ENCODE measurements around the gene TMEM11.
"Not testable (repeated sequence)": the region's sequence is repeated elsewhere in the genome, so short reads cannot be mapped to it uniquely, and the experiment has no call there.

Gene TMEM11

DNA sequence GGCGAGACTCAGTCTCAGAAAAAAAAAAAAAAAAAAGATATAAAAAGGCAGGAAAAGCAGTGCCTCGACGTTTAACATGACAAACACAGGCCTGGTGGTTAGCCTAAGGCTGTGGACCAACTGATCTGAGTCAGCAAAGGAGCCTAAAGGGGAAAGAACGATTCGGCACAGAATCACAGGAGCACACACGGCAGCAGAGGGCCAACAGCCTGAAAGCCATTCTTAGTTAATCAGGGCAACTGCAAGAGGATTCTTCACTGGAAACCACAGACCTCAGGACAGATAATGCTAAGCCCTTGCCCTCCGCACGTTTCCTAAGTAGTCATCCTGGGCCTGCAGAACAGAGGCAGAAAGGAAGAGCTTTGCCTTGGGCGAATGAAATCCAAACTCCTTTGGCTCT, 14.7 kb downstream of the TMEM11 start:
- Histone ChIP-seq H3K27ac (peak overlapping the region; percentile 46), H3K36me3 (peaks cover 45% of the 10 kb centered on the region), H3K4me1 (ENCODE audit: control insufficient read depth in 1 of 2, insufficient read depth in 1 of 2, low read depth in 1 of 2, low read length in 1 of 2) (peaks cover 5 to 10% of the 10 kb centered on the region in 2 experiments), H3K9me3 (no peaks in the 10 kb centered on the region), H3K27me3 (no peaks in the 10 kb centered on the region), H3K4me3 (ENCODE audit: low read depth in 1 of 2, low read length in 1 of 2) (no peak overlapping the region)
- TF ChIP-seq CTCF (IDR thresholded peaks at IDR 0.05): no peak

DNA sequence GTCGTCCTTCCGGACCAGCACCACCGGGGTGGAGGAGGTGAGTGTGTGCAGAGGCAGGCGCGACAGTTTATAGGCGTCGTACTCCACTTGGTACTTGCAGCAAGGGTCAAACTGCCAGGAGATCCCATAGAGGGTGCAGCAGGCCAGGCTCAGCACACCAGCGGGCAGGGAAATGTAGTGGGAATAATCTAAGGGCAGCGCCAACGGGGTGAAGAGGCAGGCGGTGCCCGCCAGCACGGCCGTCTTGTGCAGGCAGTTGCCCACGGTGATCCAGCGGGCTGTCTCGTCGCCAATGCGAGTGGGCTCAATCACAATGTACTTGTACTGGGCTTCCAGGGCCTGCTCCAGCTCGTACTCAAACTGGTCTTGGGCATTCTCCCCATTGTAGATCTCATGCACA, 15.6 kb downstream of the TMEM11 start:
- Histone ChIP-seq H3K4me1 (ENCODE audit: control insufficient read depth in 1 of 2, insufficient read depth in 1 of 2, low read depth in 1 of 2, low read length in 1 of 2) (peaks cover 5 to 10% of the 10 kb centered on the region in 2 experiments), H3K36me3 (peaks cover 48% of the 10 kb centered on the region)
- no peak for TF ChIP-seq CTCF (IDR thresholded peaks at IDR 0.05)

GRCh38 chr17:21196126-21196525, 17.8 kb downstream of the TMEM11 start:
- peaks cover 0 to 7% of the 10 kb centered on the region in 2 experiments for H3K4me1 ChIP-seq (ENCODE audit: control insufficient read depth in 1 of 2, insufficient read depth in 1 of 2, low read depth in 1 of 2, low read length in 1 of 2)
- no peaks in the 10 kb centered on the region for H3K27me3 ChIP-seq
- H3K4me3 ChIP-seq (ENCODE audit: low read depth in 1 of 2, low read length in 1 of 2): no peak overlapping the region
- H3K9me3 ChIP-seq: no peaks in the 10 kb centered on the region
- H3K36me3 ChIP-seq: peaks cover 47% of the 10 kb centered on the region
- no peak for TF ChIP-seq CTCF (IDR thresholded peaks at IDR 0.05)
- H3K27ac ChIP-seq: no peak overlapping the region

More for the DNA sequence above, 15.6 kb downstream of the TMEM11 start:
- no peak overlapping the region for H3K4me3 ChIP-seq (ENCODE audit: low read depth in 1 of 2, low read length in 1 of 2)
- H3K27ac ChIP-seq: no peak overlapping the region
- H3K9me3 ChIP-seq: no peaks in the 10 kb centered on the region
- H3K27me3 ChIP-seq: no peaks in the 10 kb centered on the region

DNA sequence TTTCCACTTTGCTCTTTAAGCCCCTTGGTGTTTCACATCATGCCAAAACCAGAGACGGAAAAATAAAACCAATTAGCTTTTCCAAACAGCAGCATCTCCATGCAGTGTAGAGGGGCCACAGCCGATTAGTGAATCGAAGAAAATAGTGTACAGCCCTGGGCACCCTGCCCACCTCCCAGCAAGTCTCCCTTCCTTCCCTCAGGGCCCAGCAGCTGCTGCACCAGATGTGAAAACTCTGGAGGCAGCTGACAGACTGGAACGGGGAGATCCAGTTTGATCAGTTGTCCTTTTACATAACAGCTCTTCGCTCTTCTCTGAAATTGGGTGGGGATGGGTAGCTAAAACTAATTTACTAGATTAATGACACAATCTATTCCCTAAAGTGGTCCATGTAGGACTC, 19.3 kb downstream of the TMEM11 start:
- Histone ChIP-seq H3K27ac (no peak overlapping the region), H3K4me3 (ENCODE audit: low read depth in 1 of 2, low read length in 1 of 2) (no peak overlapping the region), H3K9me3 (no peaks in the 10 kb centered on the region), H3K36me3 (peaks cover 61% of the 10 kb centered on the region), H3K27me3 (no peaks in the 10 kb centered on the region), H3K4me1 (ENCODE audit: control insufficient read depth in 1 of 2, insufficient read depth in 1 of 2, low read depth in 1 of 2, low read length in 1 of 2) (peaks cover 0 to 7% of the 10 kb centered on the region in 2 experiments)
- no peak for TF ChIP-seq CTCF (IDR thresholded peaks at IDR 0.05)

GRCh38 chr17:21194226-21194625, 19.7 kb downstream of the TMEM11 start:
- Histone ChIP-seq H3K4me3 (ENCODE audit: low read depth in 1 of 2, low read length in 1 of 2) (no peak overlapping the region), H3K27ac (peak overlapping the region; percentile 13)
- TF ChIP-seq CTCF (IDR thresholded peaks at IDR 0.05): no peak

DNA sequence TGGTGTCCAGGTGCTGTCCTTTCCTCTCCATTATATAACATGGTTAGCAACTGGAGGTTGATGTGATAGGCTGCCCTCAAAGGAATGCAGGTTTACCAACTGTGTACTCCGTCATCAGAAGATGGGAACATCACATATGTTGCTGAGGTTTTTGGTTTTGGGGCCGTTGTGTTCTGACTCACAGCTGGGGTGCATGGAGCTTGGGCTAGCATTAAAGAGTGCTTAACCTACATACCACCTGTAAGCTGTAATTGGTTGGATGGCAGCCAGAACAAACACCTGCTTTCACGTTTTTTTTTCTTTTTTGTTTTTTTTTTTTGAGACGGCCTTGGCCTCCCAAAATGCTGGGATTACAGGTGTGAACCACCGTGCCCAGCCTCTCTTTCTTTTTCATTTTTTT, 20.9 kb downstream of the TMEM11 start:
- peaks cover 68% of the 10 kb centered on the region for H3K36me3 ChIP-seq
- no peaks in the 10 kb centered on the region for H3K27me3 ChIP-seq
- no peak for TF ChIP-seq CTCF (IDR thresholded peaks at IDR 0.05)

More at GRCh38 chr17:21194226-21194625, 19.7 kb downstream of the TMEM11 start:
- Histone ChIP-seq H3K4me1 (ENCODE audit: control insufficient read depth in 1 of 2, insufficient read depth in 1 of 2, low read depth in 1 of 2, low read length in 1 of 2) (peaks cover 0 to 7% of the 10 kb centered on the region in 2 experiments), H3K36me3 (peaks cover 64% of the 10 kb centered on the region), H3K27me3 (no peaks in the 10 kb centered on the region), H3K9me3 (no peaks in the 10 kb centered on the region)

DNA sequence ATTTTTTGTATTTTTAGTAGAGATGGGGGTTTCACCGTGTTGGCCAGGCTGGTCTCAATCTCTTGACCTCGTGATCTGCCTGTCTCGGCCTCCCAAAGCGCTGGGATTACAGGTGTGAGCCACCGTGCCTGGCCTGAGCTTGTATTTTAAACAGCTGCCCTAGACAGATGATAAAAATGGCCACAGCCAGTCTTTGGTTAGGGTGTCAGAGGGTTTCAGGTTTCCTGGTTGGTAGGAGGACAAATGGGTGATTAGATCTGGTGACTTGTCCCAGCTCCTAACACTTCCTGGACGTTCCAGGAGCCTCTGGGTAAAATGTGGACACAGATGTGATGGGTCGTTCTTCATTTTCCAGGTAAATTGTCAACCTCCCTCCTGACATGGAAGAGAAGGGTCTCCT, 21.5 kb downstream of the TMEM11 start:
- H3K4me3 ChIP-seq (ENCODE audit: low read depth in 1 of 2, low read length in 1 of 2); H3K4me1 ChIP-seq (ENCODE audit: control insufficient read depth in 1 of 2, insufficient read depth in 1 of 2, low read depth in 1 of 2, low read length in 1 of 2); H3K9me3 ChIP-seq; H3K27me3 ChIP-seq: not testable (repeated sequence)
- Histone ChIP-seq H3K27ac (peak overlapping the region; percentile 60), H3K36me3 (peaks cover 62% of the 10 kb centered on the region)

More for the DNA sequence above, 20.9 kb downstream of the TMEM11 start:
- Histone ChIP-seq H3K27ac (no peak overlapping the region), H3K4me1 (ENCODE audit: control insufficient read depth in 1 of 2, insufficient read depth in 1 of 2, low read depth in 1 of 2, low read length in 1 of 2) (peaks cover 0 to 7% of the 10 kb centered on the region in 2 experiments), H3K4me3 (ENCODE audit: low read depth in 1 of 2, low read length in 1 of 2) (no peak overlapping the region), H3K9me3 (no peaks in the 10 kb centered on the region)
